NCI-H510A treated with DMSO at 0.1 percent for 48 hours (cell line): ENCODE measurements around the gene CD109.
"Not testable (repeated sequence)": the region's sequence is repeated elsewhere in the genome, so short reads cannot be mapped to it uniquely, and the experiment has no call there.

ENCODE experiments used
- DNase-seq: peaks from one replicate; lab custom pipeline; 2025; lab: John Stamatoyannopoulos, UW

Gene CD109

GRCh38 chr6:73791336-73791735 is 95.3 kb downstream of the CD109 start:
- DNase-seq: no peak

GRCh38 chr6:73792738-73793137 is 96.7 kb downstream of the CD109 start:
- DNase-seq: no peak

- no peak for DNase-seq
Measured at GRCh38 chr6:73796881-73797280, 100.9 kb downstream of the CD109 start.

- no peak for DNase-seq
Measured at GRCh38 chr6:73797861-73798260, 101.9 kb downstream of the CD109 start.

- DNase-seq: no peak
Measured at GRCh38 chr6:73798592-73798991, 102.6 kb downstream of the CD109 start.

- DNase-seq: no peak
Measured at GRCh38 chr6:73800997-73801396, 105.0 kb downstream of the CD109 start.

GRCh38 chr6:73801652-73802268 is 105.8 kb downstream of the CD109 start:
- no peak for DNase-seq

- no peak for DNase-seq
Measured at GRCh38 chr6:73802366-73802765, 106.4 kb downstream of the CD109 start.

GRCh38 chr6:73803562-73804241 is 107.7 kb downstream of the CD109 start:
- peak; percentile 5 for DNase-seq

- DNase-seq: not testable (repeated sequence)
Measured at GRCh38 chr6:73805221-73805620, 109.2 kb downstream of the CD109 start.

GRCh38 chr6:73805982-73806381 is 110.0 kb downstream of the CD109 start:
- DNase-seq: not testable (repeated sequence)

- no peak for DNase-seq
Measured at GRCh38 chr6:73811706-73812105, 115.7 kb downstream of the CD109 start.

- no peak for DNase-seq
Measured at GRCh38 chr6:73817253-73817652, 121.2 kb downstream of the CD109 start.

- peak; percentile 63 for DNase-seq
Measured at GRCh38 chr6:73823046-73823735, 127.2 kb downstream of the CD109 start.

- no peak for DNase-seq
Measured at GRCh38 chr6:73823832-73824231, 127.8 kb downstream of the CD109 start.

- no peak for DNase-seq
Measured at GRCh38 chr6:73826571-73826970, 130.6 kb downstream of the CD109 start.

- DNase-seq: no peak
Measured at GRCh38 chr6:73830119-73830518, 134.1 kb downstream of the CD109 start.

GRCh38 chr6:73832313-73832712 is 136.3 kb downstream of the CD109 start:
- no peak for DNase-seq

- DNase-seq: not testable (repeated sequence)
Measured at GRCh38 chr6:73844696-73845095, 148.7 kb downstream of the CD109 start.

GRCh38 chr6:73851048-73851447 is 155.0 kb downstream of the CD109 start:
- not testable (repeated sequence) for DNase-seq

GRCh38 chr6:73854998-73855718 is 159.2 kb downstream of the CD109 start:
- DNase-seq: peak; percentile 28

GRCh38 chr6:73857341-73857890 is 161.4 kb downstream of the CD109 start:
- DNase-seq: no peak
